Stomach (tissue), 4 donors: Measurements from ENCODE around the gene TSKS.

ENCODE experiments used
- CTCF ChIP-seq, 7 experiments: fragments of 450-650 bp in 4 of 7; fragments of 200-600 bp in 3 of 7; sonication (generic) in 3 of 7; IDR thresholded peaks; one replicate each; pipeline ENCODE4 v1.5.1; 2016 to 2019; ENCODE audit warnings: antibody characterized with exemption in 7 of 7, control low read depth in 2 of 7, mild to moderate bottlenecking in 1 of 7
- POLR2AphosphoS5 ChIP-seq, 3 donors: sonication (generic); formaldehyde crosslinking; IDR thresholded peaks; one replicate each; pipeline ENCODE4 v1.6.1; 2016; ENCODE audit warnings: antibody characterized with exemption in 3 of 3

- TF ChIP-seq POLR2AphosphoS5 (IDR thresholded peaks at IDR 0.05): no peak
- TF ChIP-seq CTCF (IDR thresholded peaks at IDR 0.05): no peak
Observed at GRCh38 chr19:49761625-49762311, 1.3 kb downstream of the TSKS start.
